GM12878 (cell line): ENCODE results near the gene MYH9.

Experiments used
- ATF2 ChIP-seq: IDR thresholded peaks from 2 replicates; pipeline ENCODE4 v1.6.1; 2012; ENCODE audit warnings: low read length, inconsistent platforms
- BRCA1 ChIP-seq: IDR thresholded peaks from 2 replicates; pipeline ENCODE4 v1.6.1; 2011; ENCODE audit warnings: low read depth, low read length, improper control_type of control experiment
- CREB1 ChIP-seq: IDR thresholded peaks from 2 replicates; pipeline ENCODE4 v1.6.1; 2012; ENCODE audit warnings: low read depth, mild to moderate bottlenecking, inconsistent platforms
- CTCF ChIP-seq, 3 experiments: IDR thresholded peaks in 2 of 3; conservative IDR thresholded peaks in 1 of 3; 2 replicates each; pipeline ENCODE4 v1.5.1; 2011; ENCODE audit warnings: low read depth in 3 of 3, low read length in 3 of 3, mild to moderate bottlenecking in 3 of 3, control low read depth in 2 of 3, moderate library complexity in 2 of 3, inconsistent platforms in 1 of 3, mixed read lengths in 1 of 3; ENCODE audit not compliant: control insufficient read depth in 2 of 3, insufficient read depth in 1 of 3; ENCODE audit errors: extremely low read depth in 1 of 3
- DPF2 ChIP-seq: fragments of 450-650 bp; IDR thresholded peaks from 2 replicates; pipeline ENCODE4 v1.6.1; 2017; ENCODE audit warnings: mild to moderate bottlenecking
- EZH2 ChIP-seq: IDR thresholded peaks from 2 replicates; pipeline ENCODE4 v1.6.1; 2012; ENCODE audit warnings: low read depth, mild to moderate bottlenecking, control low read depth, inconsistent platforms, low read length, borderline replicate concordance; ENCODE audit not compliant: control insufficient read depth
- KLF5 ChIP-seq: fragments of 450-650 bp; IDR thresholded peaks from 2 replicates; pipeline ENCODE4 v1.6.1; 2014; ENCODE audit warnings: mild to moderate bottlenecking; ENCODE audit not compliant: partially characterized antibody
- MXI1 ChIP-seq: fragments of 150-350 bp; IDR thresholded peaks from 2 replicates; pipeline ENCODE4 v1.6.1; 2011; ENCODE audit warnings: low read depth, mild to moderate bottlenecking, inconsistent platforms, low read length, improper control_type of control experiment
- NFYA ChIP-seq: IDR thresholded peaks from 2 replicates; pipeline ENCODE4 v1.6.1; 2011; ENCODE audit warnings: low read depth, mild to moderate bottlenecking, low read length, improper control_type of control experiment, borderline replicate concordance
- RAD21 ChIP-seq: IDR thresholded peaks from 2 replicates; pipeline ENCODE4 v1.6.1; 2011; ENCODE audit warnings: mild to moderate bottlenecking, low read depth, low read length, moderate library complexity; ENCODE audit not compliant: insufficient read depth
- RCOR1 ChIP-seq: conservative IDR thresholded peaks from 2 replicates; pipeline ENCODE4 v1.6.1; 2012; ENCODE audit warnings: low read depth, low read length, improper control_type of control experiment
- SIN3A ChIP-seq: IDR thresholded peaks from 2 replicates; pipeline ENCODE4 v1.6.1; 2012; ENCODE audit warnings: low read depth, low read length, improper control_type of control experiment
- TCF12 ChIP-seq: IDR thresholded peaks from 2 replicates; pipeline ENCODE4 v1.6.1; 2011; ENCODE audit warnings: low read depth, mild to moderate bottlenecking, low read length

GRCh38 chr22:36367479-36367878 is 20.3 kb downstream of the MYH9 start:
- TF ChIP-seq BRCA1, result no peak
- TF ChIP-seq DPF2, result no peak
- no peak for TF ChIP-seq RAD21
- TF ChIP-seq EZH2, result no peak
- no peak for TF ChIP-seq TCF12
- TF ChIP-seq MXI1, result no peak
- no peak for TF ChIP-seq RCOR1
- no peak for TF ChIP-seq CTCF (IDR thresholded peaks at IDR 0.05 in 2 of 3, conservative IDR thresholded peaks at IDR 0.05 in 1 of 3; ENCODE audit: control insufficient read depth in 2 of 3, extremely low read depth in 1 of 3, insufficient read depth in 1 of 3, low read depth in 3 of 3, low read length in 3 of 3)
- no peak for TF ChIP-seq CREB1
- TF ChIP-seq SIN3A, result no peak
- TF ChIP-seq ATF2, result no peak
- no peak for TF ChIP-seq NFYA
- no peak for TF ChIP-seq KLF5
